ENCODE results near the gene ABHD11. TPM values are rescaled to one million over a fixed set of nuclear protein-coding genes. Genes with fewer than 3 reads are reported as not detected.

The ABHD11 gene
- total and polyA plus RNA-seq, 2 experiments from 2014 or later = 30.7 to 90.9 TPM

GRCh38 chr7:73741600-73741999 is 3.0 kb upstream of the ABHD11 start:
- peaks cover 41% of the 10 kb centered on the region for H3K4me1 ChIP-seq (ENCODE audit: insufficient read depth)
- no peaks in the 10 kb centered on the region for H4K20me1 ChIP-seq (ENCODE audit: insufficient read depth, poor library complexity, severe bottlenecking)
- no peak overlapping the region for H2AFZ ChIP-seq
- no peak for DNase-seq (ENCODE audit: low spot score)
- H3K27ac ChIP-seq = peak overlapping the region; percentile 98
- WGBS (ENCODE audit: low lambda C conversion rate, missing lambda C conversion rate) = 58% methylated on average over 5 of the region's 5 CpGs
- H3K4me2 ChIP-seq = peak overlapping the region; percentile 66
- H3K4me3 ChIP-seq = no peak overlapping the region
- peaks cover 19% of the 10 kb centered on the region for H3K79me2 ChIP-seq
- H3K9me2 ChIP-seq (replicated peaks; ENCODE audit: insufficient read depth) = no peaks in the 10 kb centered on the region
- TF ChIP-seq EZH2phosphoT487 (IDR thresholded peaks at IDR 0.05; ENCODE audit: low read depth, severe bottlenecking, unreplicated experiment) (no peak), EZH2 (IDR thresholded peaks at IDR 0.05; ENCODE audit: borderline replicate concordance) (no peak), CTCF (IDR thresholded peaks at IDR 0.05; ENCODE audit: poor library complexity) (no peak)
- no peaks in the 10 kb centered on the region for H3K27me3 ChIP-seq
- no peaks in the 10 kb centered on the region for H3K9me3 ChIP-seq (ENCODE audit: low read depth)
- H3K36me3 ChIP-seq (replicated peaks; ENCODE audit: insufficient read depth, low read depth) = no peaks in the 10 kb centered on the region

GRCh38 chr7:73740771-73741170 is 2.2 kb upstream of the ABHD11 start:
- peak; percentile 38 for DNase-seq (ENCODE audit: low spot score)
- no peak for TF ChIP-seq EZH2 (IDR thresholded peaks at IDR 0.05; ENCODE audit: borderline replicate concordance)
- no peak for TF ChIP-seq EZH2phosphoT487 (IDR thresholded peaks at IDR 0.05; ENCODE audit: low read depth, severe bottlenecking, unreplicated experiment)
- TF ChIP-seq CTCF (IDR thresholded peaks at IDR 0.05; ENCODE audit: poor library complexity) = no peak
- no peaks in the 10 kb centered on the region for H4K20me1 ChIP-seq (ENCODE audit: insufficient read depth, poor library complexity, severe bottlenecking)
- H3K9me3 ChIP-seq (ENCODE audit: low read depth) = no peaks in the 10 kb centered on the region
- peaks cover 41% of the 10 kb centered on the region for H3K4me1 ChIP-seq (ENCODE audit: insufficient read depth)
- no peaks in the 10 kb centered on the region for H3K9me2 ChIP-seq (replicated peaks; ENCODE audit: insufficient read depth)
- H3K4me3 ChIP-seq = no peak overlapping the region
- H3K36me3 ChIP-seq (replicated peaks; ENCODE audit: insufficient read depth, low read depth) = no peaks in the 10 kb centered on the region
- no peak overlapping the region for H2AFZ ChIP-seq
- 55% methylated on average over 5 of the region's 5 CpGs for WGBS (ENCODE audit: low lambda C conversion rate, missing lambda C conversion rate)
- no peak overlapping the region for H3K4me2 ChIP-seq
- H3K79me2 ChIP-seq = peaks cover 21% of the 10 kb centered on the region
- peak overlapping the region; percentile 98 for H3K27ac ChIP-seq
- H3K27me3 ChIP-seq = no peaks in the 10 kb centered on the region

GRCh38 chr7:73740212-73740611 is 1.6 kb upstream of the ABHD11 start:
- Histone ChIP-seq H4K20me1 (ENCODE audit: insufficient read depth, poor library complexity, severe bottlenecking) (no peaks in the 10 kb centered on the region), H3K4me3 (no peak overlapping the region), H3K27ac (peak overlapping the region; percentile 98), H3K36me3 (replicated peaks; ENCODE audit: insufficient read depth, low read depth) (no peaks in the 10 kb centered on the region), H3K9me2 (replicated peaks; ENCODE audit: insufficient read depth) (no peaks in the 10 kb centered on the region), H3K9me3 (ENCODE audit: low read depth) (no peaks in the 10 kb centered on the region), H3K4me1 (ENCODE audit: insufficient read depth) (peaks cover 43% of the 10 kb centered on the region), H3K79me2 (peaks cover 21% of the 10 kb centered on the region), H3K27me3 (no peaks in the 10 kb centered on the region), H3K4me2 (no peak overlapping the region), H2AFZ (no peak overlapping the region)
- WGBS (ENCODE audit: low lambda C conversion rate, missing lambda C conversion rate) = 92% methylated on average over 7 of the region's 7 CpGs
- no peak for DNase-seq (ENCODE audit: low spot score)
- no peak for TF ChIP-seq EZH2phosphoT487 (IDR thresholded peaks at IDR 0.05; ENCODE audit: low read depth, severe bottlenecking, unreplicated experiment)
- TF ChIP-seq CTCF (IDR thresholded peaks at IDR 0.05; ENCODE audit: poor library complexity) = no peak
- no peak for TF ChIP-seq EZH2 (IDR thresholded peaks at IDR 0.05; ENCODE audit: borderline replicate concordance)

- H3K4me1 ChIP-seq (ENCODE audit: insufficient read depth) = peaks cover 44% of the 10 kb centered on the region
- no peaks in the 10 kb centered on the region for H3K27me3 ChIP-seq
- no peak for DNase-seq (ENCODE audit: low spot score)
- no peaks in the 10 kb centered on the region for H3K9me3 ChIP-seq (ENCODE audit: low read depth)
- peak overlapping the region; percentile 58 for H2AFZ ChIP-seq
- TF ChIP-seq EZH2 (IDR thresholded peaks at IDR 0.05; ENCODE audit: borderline replicate concordance) (no peak), EZH2phosphoT487 (IDR thresholded peaks at IDR 0.05; ENCODE audit: low read depth, severe bottlenecking, unreplicated experiment) (no peak), CTCF (IDR thresholded peaks at IDR 0.05; ENCODE audit: poor library complexity) (no peak)
- H4K20me1 ChIP-seq (ENCODE audit: insufficient read depth, poor library complexity, severe bottlenecking) = no peaks in the 10 kb centered on the region
- peaks cover 21% of the 10 kb centered on the region for H3K79me2 ChIP-seq
- H3K27ac ChIP-seq = peak overlapping the region; percentile 98
- H3K9me2 ChIP-seq (replicated peaks; ENCODE audit: insufficient read depth) = no peaks in the 10 kb centered on the region
- 61% methylated on average over 8 of the region's 13 CpGs for WGBS (ENCODE audit: low lambda C conversion rate, missing lambda C conversion rate)
- no peaks in the 10 kb centered on the region for H3K36me3 ChIP-seq (replicated peaks; ENCODE audit: insufficient read depth, low read depth)
- H3K4me2 ChIP-seq = peak overlapping the region; percentile 87
- peak overlapping the region; percentile 30 for H3K4me3 ChIP-seq
These were observed 775 bp upstream of the ABHD11 start for GRCh38 chr7:73739387-73739767.
